ENCODE results near the gene COL17A1.
A peak's percentile ranks its signal among the peaks of the same experiment; 100 is the strongest.

COL17A1 gene

DNA sequence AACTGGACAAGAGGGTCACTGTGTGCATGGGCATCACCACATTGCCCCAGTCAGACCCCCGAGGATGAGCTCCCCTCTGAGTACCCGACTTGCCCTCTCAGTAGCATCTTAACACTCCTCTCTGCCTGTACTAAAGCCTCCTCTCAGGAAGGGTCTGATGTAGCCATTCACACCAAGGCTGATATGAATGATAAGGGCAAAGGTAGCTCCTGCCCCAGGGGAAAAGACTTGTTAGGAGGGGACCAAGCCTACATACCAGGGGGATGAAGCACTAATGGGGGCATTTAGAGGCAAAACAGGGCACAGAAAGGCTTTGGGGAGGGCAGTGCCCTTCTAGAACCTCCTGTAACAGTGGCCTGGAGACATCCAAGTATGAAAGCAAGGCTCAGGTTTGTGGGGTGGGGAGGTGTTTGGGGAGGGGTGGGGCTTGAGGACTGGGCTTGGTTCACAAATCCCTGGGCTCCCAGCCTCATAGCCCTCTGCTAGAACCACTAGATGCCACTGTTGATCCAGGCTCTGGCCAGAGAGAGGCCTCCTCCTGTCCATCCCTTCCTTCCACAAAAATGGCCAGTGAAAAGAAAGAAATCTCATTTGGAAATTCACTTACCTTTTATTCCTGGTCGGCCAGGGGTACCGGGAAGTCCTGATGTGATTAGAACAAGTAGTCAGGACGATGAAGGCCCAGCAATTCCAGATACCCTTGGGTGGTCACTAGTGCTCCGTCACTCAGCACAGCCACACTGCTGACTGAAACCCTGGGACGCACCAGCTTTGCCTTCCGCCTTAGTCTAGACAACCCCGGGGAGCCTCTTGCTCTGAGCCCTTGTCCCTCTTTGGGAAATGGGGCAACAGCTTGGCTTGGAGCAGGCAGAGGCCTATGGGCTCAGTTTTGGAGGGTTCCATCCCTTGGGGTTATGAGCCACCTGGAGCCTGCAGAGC is 40.3 kb downstream of the COL17A1 start:
- peak; percentile 48 for DNase-seq (ENCODE audit: low spot score)
- no peak for TF ChIP-seq CTCF (IDR thresholded peaks at IDR 0.05; ENCODE audit: extremely low read depth, missing control alignments)

GRCh38 chr10:104043854-104044253 is 41.8 kb downstream of the COL17A1 start:
- TF ChIP-seq CTCF (IDR thresholded peaks at IDR 0.05; ENCODE audit: extremely low read depth, missing control alignments), result no peak
- no peak for DNase-seq (ENCODE audit: low spot score)

- TF ChIP-seq CTCF (IDR thresholded peaks at IDR 0.05; ENCODE audit: extremely low read depth, missing control alignments), result no peak
- no peak for DNase-seq (ENCODE audit: low spot score)
Measured at GRCh38 chr10:104043185-104043830, 42.4 kb downstream of the COL17A1 start.

DNA sequence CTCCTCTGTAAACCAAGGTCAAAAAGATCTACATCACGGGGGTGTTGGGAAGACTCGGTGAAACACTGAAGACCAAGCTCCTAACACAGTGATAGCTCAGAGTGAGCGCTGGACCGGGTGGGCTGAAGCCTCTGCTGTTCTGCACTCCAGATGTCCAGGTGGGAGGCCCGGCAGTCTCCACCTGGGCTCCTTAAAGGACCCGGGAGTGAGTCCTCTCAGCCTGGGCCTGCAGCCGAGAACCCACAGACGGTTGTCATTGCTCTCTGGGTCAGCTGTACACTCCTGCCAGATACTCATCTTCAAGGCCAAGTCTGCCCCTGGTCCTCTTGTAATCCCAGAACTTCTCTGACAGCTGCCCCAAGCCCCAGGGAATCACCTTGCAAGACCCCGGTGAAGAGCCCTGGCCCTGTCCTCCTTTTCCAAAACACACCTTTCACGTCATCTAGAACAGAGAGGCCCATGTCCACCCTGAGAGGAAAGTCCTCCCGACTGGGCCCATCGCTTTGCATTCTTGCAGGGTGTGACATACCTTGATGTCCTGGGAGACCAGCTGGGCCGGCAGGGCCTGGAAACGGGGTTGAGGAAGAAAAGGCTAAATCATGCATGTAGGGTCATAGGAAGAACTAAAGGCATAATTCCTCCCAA is 43.7 kb downstream of the COL17A1 start:
- no peak for DNase-seq (ENCODE audit: low spot score)
- no peak for TF ChIP-seq CTCF (IDR thresholded peaks at IDR 0.05; ENCODE audit: extremely low read depth, missing control alignments)

- DNase-seq (ENCODE audit: low spot score), result no peak
- no peak for TF ChIP-seq CTCF (IDR thresholded peaks at IDR 0.05; ENCODE audit: extremely low read depth, missing control alignments)
Measured at GRCh38 chr10:104040862-104041789, 44.6 kb downstream of the COL17A1 start.

- DNase-seq (ENCODE audit: low spot score), result no peak
Measured at GRCh38 chr10:104040382-104040781, 45.3 kb downstream of the COL17A1 start.

More at GRCh38 chr10:104040382-104040781, 45.3 kb downstream of the COL17A1 start:
- TF ChIP-seq CTCF (IDR thresholded peaks at IDR 0.05; ENCODE audit: extremely low read depth, missing control alignments), result no peak

Measured in GM20000 (cell line).